DND-41 (cell line): ENCODE measurements around the gene PAXIP1.

Experiments
- CTCF ChIP-seq: IDR thresholded peaks from 2 replicates; pipeline ENCODE4 v1.5.1; 2012; ENCODE audit warnings: borderline replicate concordance, low read length, moderate library complexity, mild to moderate bottlenecking; ENCODE audit not compliant: poor library complexity, severe bottlenecking; ENCODE audit errors: extremely low read depth
- EZH2 ChIP-seq: IDR thresholded peaks from 3 replicates; pipeline ENCODE4 v1.6.1; 2012; ENCODE audit warnings: borderline replicate concordance, low read depth, mild to moderate bottlenecking, moderate library complexity, low read length, inconsistent platforms; ENCODE audit not compliant: severe bottlenecking

GRCh38 chr7:154916381-154916780 lies 86.5 kb downstream of the PAXIP1 start:
- TF ChIP-seq CTCF (no peak), EZH2 (no peak)
